RWPE2 (cell line): ENCODE results near the gene PAQR5.
"Not testable (repeated sequence)": the region's sequence is repeated elsewhere in the genome, so short reads cannot be mapped to it uniquely, and the experiment has no call there.

Experiments used
- ATAC-seq: fragments of 200-7000 bp; cut with Tn5 transposase; 3 replicates; pipeline ENCODE4 v1.9.1; 2021; ENCODE audit warnings: low read depth
- DNase-seq: peaks from one replicate; pipeline ENCODE4 v3.0.0-alpha.2; 2020; ENCODE audit warnings: low spot score
- H3K27ac ChIP-seq: fragments of 450-650 bp; 2 replicates; pipeline ENCODE4 v1.5.1; 2017; ENCODE audit warnings: mild to moderate bottlenecking; ENCODE audit not compliant: poor library complexity, severe bottlenecking
- H3K27me3 ChIP-seq: fragments of 250-450 bp; sonication (Bioruptor Pico); 2 replicates; pipeline ENCODE4 v1.5.1; 2021; ENCODE audit warnings: mild to moderate bottlenecking, moderate library complexity; ENCODE audit not compliant: insufficient read depth, poor library complexity, severe bottlenecking
- H3K36me3 ChIP-seq: fragments of 250-450 bp; sonication (Bioruptor Pico); 2 replicates; pipeline ENCODE4 v1.5.1; 2020; ENCODE audit warnings: low read depth, mild to moderate bottlenecking, moderate library complexity
- H3K4me1 ChIP-seq: fragments of 250-450 bp; sonication (Bioruptor Pico); 2 replicates; pipeline ENCODE4 v1.5.1; 2021; ENCODE audit warnings: mild to moderate bottlenecking, moderate library complexity; ENCODE audit not compliant: insufficient read depth, poor library complexity, severe bottlenecking
- H3K4me3 ChIP-seq: fragments of 250-450 bp; sonication (Bioruptor Pico); 2 replicates; pipeline ENCODE4 v1.5.1; 2021; ENCODE audit warnings: mild to moderate bottlenecking, moderate library complexity; ENCODE audit not compliant: severe bottlenecking
- H3K9me3 ChIP-seq: fragments of 250-450 bp; sonication (Bioruptor Pico); 2 replicates; pipeline ENCODE4 v1.5.1; 2021; ENCODE audit warnings: mild to moderate bottlenecking, moderate library complexity; ENCODE audit not compliant: severe bottlenecking
- CTCF ChIP-seq: fragments of 450-650 bp; IDR thresholded peaks from one replicate; pipeline ENCODE4 v1.5.1; 2017; ENCODE audit warnings: mild to moderate bottlenecking, moderate library complexity; ENCODE audit not compliant: poor library complexity, severe bottlenecking

Gene PAQR5

GRCh38 chr15:69325456-69325971, 26.8 kb downstream of the PAQR5 start:
- Histone ChIP-seq H3K9me3 (no peaks in the 10 kb centered on the region), H3K27me3 (no peaks in the 10 kb centered on the region), H3K4me3 (no peak overlapping the region), H3K4me1 (no peaks in the 10 kb centered on the region), H3K27ac (no peak overlapping the region), H3K36me3 (no peaks in the 10 kb centered on the region)
- no peak for TF ChIP-seq CTCF
- DNase-seq (no peak), ATAC-seq (no peak; the same call in 2 of the 3 replicates)

- ATAC-seq (no peak), DNase-seq (no peak)
- Histone ChIP-seq H3K9me3 (no peaks in the 10 kb centered on the region), H3K36me3 (no peaks in the 10 kb centered on the region), H3K27me3 (no peaks in the 10 kb centered on the region), H3K4me1 (no peaks in the 10 kb centered on the region), H3K4me3 (no peak overlapping the region), H3K27ac (no peak overlapping the region)
- no peak for TF ChIP-seq CTCF
Measured at GRCh38 chr15:69328080-69328479, 29.4 kb downstream of the PAQR5 start.

- H3K4me1 ChIP-seq, result no peaks in the 10 kb centered on the region
- H3K27ac ChIP-seq, result no peak overlapping the region
- TF ChIP-seq CTCF, result no peak
- H3K4me3 ChIP-seq, result no peak overlapping the region
- no peaks in the 10 kb centered on the region for H3K27me3 ChIP-seq
- ATAC-seq, result no peak; the same call in 2 of the 3 replicates
- no peaks in the 10 kb centered on the region for H3K9me3 ChIP-seq
- DNase-seq, result no peak
- no peaks in the 10 kb centered on the region for H3K36me3 ChIP-seq
Measured at GRCh38 chr15:69328739-69329138, 30.0 kb downstream of the PAQR5 start.

- Histone ChIP-seq H3K4me3 (no peak overlapping the region), H3K36me3 (no peaks in the 10 kb centered on the region), H3K27me3 (no peaks in the 10 kb centered on the region), H3K27ac (peak overlapping the region; percentile 9), H3K9me3 (no peaks in the 10 kb centered on the region), H3K4me1 (peaks cover 38% of the 10 kb centered on the region)
- no peak for DNase-seq
- ATAC-seq, result no peak
- no peak for TF ChIP-seq CTCF
Measured at GRCh38 chr15:69337138-69337537, 38.4 kb downstream of the PAQR5 start.

GRCh38 chr15:69338535-69339213, 40.0 kb downstream of the PAQR5 start:
- ATAC-seq (peak; percentile 78), DNase-seq (no peak)
- no peaks in the 10 kb centered on the region for H3K27me3 ChIP-seq
- H3K36me3 ChIP-seq, result no peaks in the 10 kb centered on the region
- no peak overlapping the region for H3K4me3 ChIP-seq
- no peaks in the 10 kb centered on the region for H3K9me3 ChIP-seq
- peak overlapping the region; percentile 33 for H3K27ac ChIP-seq
- TF ChIP-seq CTCF, result no peak
- H3K4me1 ChIP-seq, result peaks cover 38% of the 10 kb centered on the region

GRCh38 chr15:69339214-69339543, 40.5 kb downstream of the PAQR5 start:
- not testable (repeated sequence) for H3K36me3 ChIP-seq, H3K4me3 ChIP-seq, H3K9me3 ChIP-seq, H3K27me3 ChIP-seq, DNase-seq, ATAC-seq
- Histone ChIP-seq H3K4me1 (peaks cover 38% of the 10 kb centered on the region), H3K27ac (peak overlapping the region; percentile 33)
